Body of pancreas (tissue), 4 donors: Measurements from ENCODE around the gene ST8SIA4. TPM values are rescaled to one million over a fixed set of nuclear protein-coding genes. Genes with fewer than 3 reads are reported as not detected.

Source experiments
- ATAC-seq: fragments of 150-250 bp; one replicate; pipeline ENCODE4 v1.9.1; 2016
- DNase-seq, 4 donors: peaks; one replicate each; pipeline ENCODE4 v3.0.0-alpha.2; 2019
- H3K27ac ChIP-seq, 4 donors: fragments of 200-600 bp; sonication (generic); 1 replicate in 3 of 4; 2 replicates in 1 of 4; pipeline versions ENCODE4 v1.5.1 to v1.6.1; 2016 to 2019; ENCODE audit warnings: mild to moderate bottlenecking in 1 of 4, mixed read lengths in 1 of 4, moderate library complexity in 1 of 4
- H3K27me3 ChIP-seq, 2 donors: fragments of 200-600 bp; sonication (generic); one replicate each; pipeline ENCODE4 v1.6.0; 2016; ENCODE audit warnings: mild to moderate bottlenecking in 1 of 2
- H3K36me3 ChIP-seq, 2 donors: fragments of 200-600 bp; sonication (generic); replicated peaks in 1 of 2; 2 replicates each; pipeline ENCODE4 v1.5.1; 2016; ENCODE audit warnings: low read depth in 2 of 2; ENCODE audit not compliant: insufficient read depth in 1 of 2
- H3K4me1 ChIP-seq: fragments of 200-600 bp; sonication (generic); one replicate; pipeline ENCODE4 v1.6.0; 2016
- H3K4me3 ChIP-seq, 2 donors: fragments of 200-600 bp; sonication (generic); 1 replicate in 1 of 2; 2 replicates in 1 of 2; pipeline ENCODE4 v1.5.1; 2016 to 2019
- H3K9me3 ChIP-seq, 3 donors: fragments of 200-600 bp; sonication (generic); 1 replicate in 2 of 3; 2 replicates in 1 of 3; pipeline ENCODE4 v1.5.1; 2016
- POLR2A ChIP-seq, 3 donors: fragments of 450-650 bp; IDR thresholded peaks; one replicate each; pipeline ENCODE4 v1.6.1; 2016; ENCODE audit warnings: antibody characterized with exemption in 3 of 3, mild to moderate bottlenecking in 2 of 3
- WGBS, 2 donors: methylation state at CpG; one replicate each; pipeline ENCODE4 v1.1.5; 2017; 5-methylcytosine and 5-hydroxymethylcytosine counted together
- intact Hi-C: fragments of 100-400 bp; cut with DNase I; formaldehyde crosslinking; loops from one replicate; pipeline ENCODE4 v1.15.1; 2023
- total RNA-seq, 2 donors: library from RNA; depleted of rRNA; stranded (reverse); fragments of >200 nt; gene quantifications; one replicate each; pipeline ENCODE4 v1.1.0, GENCODE V29; 2016
- TF ChIP-seq, protein P1 (sequence below), 7 experiments: fragments of 450-650 bp in 4 of 7; fragments of 200-600 bp in 3 of 7; sonication (generic) in 3 of 7; IDR thresholded peaks; one replicate each; pipeline ENCODE4 v1.5.1; 2016 to 2019; ENCODE audit warnings: antibody characterized with exemption in 7 of 7

The ST8SIA4 gene
- total RNA-seq, 2 donors from 2014 or later: 0.66 to 2.1 TPM

DNA sequence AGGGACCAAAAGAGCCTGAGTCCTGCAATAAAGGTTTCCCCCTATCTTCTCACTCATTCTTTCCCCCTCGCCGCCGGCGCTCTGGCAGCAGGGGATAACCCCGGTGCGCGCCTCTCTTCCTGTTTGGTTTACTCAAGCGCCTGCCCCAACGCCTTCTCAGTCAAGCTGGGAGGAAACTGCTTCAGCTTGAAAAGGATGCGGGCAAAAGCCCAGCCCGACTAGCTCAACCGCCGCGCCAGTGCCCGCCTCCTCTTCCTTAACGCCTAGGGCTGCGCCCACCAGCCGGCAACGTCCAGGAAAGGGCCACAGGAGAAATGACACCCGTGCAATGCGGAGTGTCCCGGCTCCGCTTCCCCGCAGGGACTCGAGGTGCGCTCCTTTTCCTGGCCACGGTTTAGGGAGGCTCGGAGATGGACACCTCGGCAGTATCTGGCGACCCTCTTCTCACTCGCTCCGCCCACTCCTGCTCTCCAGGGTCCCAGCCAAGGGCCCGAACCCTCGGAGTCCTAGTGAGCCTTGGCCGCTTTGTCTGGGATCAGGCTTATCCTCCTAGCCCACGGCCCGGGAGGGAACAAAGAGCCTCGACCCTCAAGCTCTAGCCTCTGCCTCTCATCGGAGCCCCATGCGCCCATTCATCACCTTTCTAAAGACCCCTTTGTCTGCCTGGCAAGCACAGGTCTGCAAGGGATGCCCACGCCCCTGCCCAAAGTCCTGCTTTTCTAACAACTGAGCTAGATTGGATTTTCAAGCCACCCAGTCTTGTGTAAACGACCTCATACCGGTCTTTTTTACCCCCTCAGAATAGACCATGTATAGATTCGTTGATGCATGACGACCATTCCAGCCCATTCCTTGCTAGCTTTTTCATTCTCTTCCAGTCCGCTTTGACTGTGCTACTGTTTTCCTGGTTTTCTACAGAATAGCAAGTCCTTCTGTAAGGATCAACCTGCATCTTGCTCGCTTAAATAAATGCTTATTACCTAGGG lies 2.0 kb downstream of the ST8SIA4 start:
- Histone ChIP-seq H3K27me3 (no peaks in the 10 kb centered on the region), H3K4me3 (peak overlapping the region in 1 of 2 donors; percentile 18), H3K4me1 (peaks cover 20% of the 10 kb centered on the region), H3K27ac (peak overlapping the region in 2 of 4 donors; percentile 53 to 59), H3K9me3 (no peaks in the 10 kb centered on the region), H3K36me3 (no peaks in the 10 kb centered on the region)
- ATAC-seq (peak; percentile 43), DNase-seq (peak in 3 of 4 donors; percentile 37 to 66 (median 51))
- TF ChIP-seq, protein P1, sequence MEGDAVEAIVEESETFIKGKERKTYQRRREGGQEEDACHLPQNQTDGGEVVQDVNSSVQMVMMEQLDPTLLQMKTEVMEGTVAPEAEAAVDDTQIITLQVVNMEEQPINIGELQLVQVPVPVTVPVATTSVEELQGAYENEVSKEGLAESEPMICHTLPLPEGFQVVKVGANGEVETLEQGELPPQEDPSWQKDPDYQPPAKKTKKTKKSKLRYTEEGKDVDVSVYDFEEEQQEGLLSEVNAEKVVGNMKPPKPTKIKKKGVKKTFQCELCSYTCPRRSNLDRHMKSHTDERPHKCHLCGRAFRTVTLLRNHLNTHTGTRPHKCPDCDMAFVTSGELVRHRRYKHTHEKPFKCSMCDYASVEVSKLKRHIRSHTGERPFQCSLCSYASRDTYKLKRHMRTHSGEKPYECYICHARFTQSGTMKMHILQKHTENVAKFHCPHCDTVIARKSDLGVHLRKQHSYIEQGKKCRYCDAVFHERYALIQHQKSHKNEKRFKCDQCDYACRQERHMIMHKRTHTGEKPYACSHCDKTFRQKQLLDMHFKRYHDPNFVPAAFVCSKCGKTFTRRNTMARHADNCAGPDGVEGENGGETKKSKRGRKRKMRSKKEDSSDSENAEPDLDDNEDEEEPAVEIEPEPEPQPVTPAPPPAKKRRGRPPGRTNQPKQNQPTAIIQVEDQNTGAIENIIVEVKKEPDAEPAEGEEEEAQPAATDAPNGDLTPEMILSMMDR (IDR thresholded peaks at IDR 0.05): no peak
- TF ChIP-seq POLR2A (IDR thresholded peaks at IDR 0.05): peak in 2 of 3 donors; percentile 24 to 49
- intact Hi-C loops: no loop called here
- 2 to 3% methylated on average over 28 to 47 of the region's 47 CpGs for WGBS, 2 donors

DNA sequence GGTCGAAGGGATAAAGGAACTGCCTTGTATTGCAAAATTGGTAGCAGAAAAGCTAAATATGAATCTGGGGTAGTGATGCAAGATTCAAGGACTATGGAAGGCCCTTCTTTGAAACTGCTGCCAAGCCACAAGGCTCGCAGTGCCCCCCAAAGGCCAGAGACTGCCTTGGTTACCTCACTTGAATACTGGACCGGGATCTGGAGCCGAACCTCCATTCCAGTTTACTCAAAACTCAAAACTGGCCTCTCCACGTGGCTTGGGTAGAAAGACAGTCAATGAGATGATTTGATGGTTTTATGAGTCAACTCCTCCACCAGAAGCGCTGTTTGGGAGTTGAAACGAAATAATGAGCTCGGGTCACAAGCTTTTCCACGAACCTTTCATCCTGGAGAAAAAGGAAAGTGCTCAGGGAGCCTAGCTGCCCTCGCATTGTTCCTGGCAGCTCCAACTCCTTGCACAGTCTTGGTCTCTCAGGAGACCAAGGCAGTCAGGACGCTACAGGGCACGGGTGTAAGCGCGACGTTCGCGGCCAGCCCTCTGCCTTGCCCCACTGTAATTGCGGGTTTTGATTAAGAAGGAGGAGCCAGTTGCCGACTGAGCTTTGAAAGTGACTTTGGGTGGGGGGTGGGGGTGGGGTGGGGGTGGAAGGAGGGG lies 2.8 kb downstream of the ST8SIA4 start:
- Histone ChIP-seq H3K27me3 (no peaks in the 10 kb centered on the region), H3K27ac (peak overlapping the region in 1 of 4 donors; percentile 53), H3K9me3 (no peaks in the 10 kb centered on the region), H3K4me3 (no peak overlapping the region), H3K36me3 (no peaks in the 10 kb centered on the region), H3K4me1 (peaks cover 20% of the 10 kb centered on the region)
- intact Hi-C loops: no loop called here
- ATAC-seq (no peak), DNase-seq (peak in 2 of 4 donors; percentile 15 to 28)
- WGBS, 2 donors: 5 to 11% methylated on average over 10 to 19 of the region's 19 CpGs
- TF ChIP-seq, protein P1 (IDR thresholded peaks at IDR 0.05): peak in 1 of 7 experiments; percentile 16
- no peak for TF ChIP-seq POLR2A (IDR thresholded peaks at IDR 0.05)

DNA sequence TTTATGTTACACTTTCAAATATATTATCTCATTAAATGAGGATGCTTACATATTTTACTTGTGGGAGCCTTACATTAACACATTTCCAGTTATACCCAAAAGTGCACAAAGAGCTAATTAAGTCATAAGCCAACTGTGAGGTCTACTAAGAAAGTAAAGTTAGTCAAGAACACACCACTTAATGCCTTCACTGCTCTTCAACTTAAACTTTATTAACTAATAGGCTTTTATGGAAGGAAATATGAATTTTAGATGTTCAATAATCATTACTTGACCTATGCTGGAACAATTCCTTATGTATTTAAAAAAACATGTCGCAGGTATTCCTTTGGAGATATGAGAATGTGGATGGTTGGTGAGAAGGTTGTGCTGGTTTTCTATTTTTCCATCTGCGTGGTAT lies 3.4 kb downstream of the ST8SIA4 start:
- peaks cover 20% of the 10 kb centered on the region for H3K4me1 ChIP-seq
- no peaks in the 10 kb centered on the region for H3K27me3 ChIP-seq
- no peak overlapping the region for H3K4me3 ChIP-seq
- intact Hi-C loops: no loop called here
- ATAC-seq: no peak
- no peak for DNase-seq
- H3K36me3 ChIP-seq: no peaks in the 10 kb centered on the region
- no peak overlapping the region for H3K27ac ChIP-seq
- no peaks in the 10 kb centered on the region for H3K9me3 ChIP-seq
- WGBS, 2 donors: 85% methylated on average over 2 of the region's 2 CpGs
- TF ChIP-seq POLR2A (IDR thresholded peaks at IDR 0.05): no peak
- TF ChIP-seq, protein P1 (IDR thresholded peaks at IDR 0.05): no peak

DNA sequence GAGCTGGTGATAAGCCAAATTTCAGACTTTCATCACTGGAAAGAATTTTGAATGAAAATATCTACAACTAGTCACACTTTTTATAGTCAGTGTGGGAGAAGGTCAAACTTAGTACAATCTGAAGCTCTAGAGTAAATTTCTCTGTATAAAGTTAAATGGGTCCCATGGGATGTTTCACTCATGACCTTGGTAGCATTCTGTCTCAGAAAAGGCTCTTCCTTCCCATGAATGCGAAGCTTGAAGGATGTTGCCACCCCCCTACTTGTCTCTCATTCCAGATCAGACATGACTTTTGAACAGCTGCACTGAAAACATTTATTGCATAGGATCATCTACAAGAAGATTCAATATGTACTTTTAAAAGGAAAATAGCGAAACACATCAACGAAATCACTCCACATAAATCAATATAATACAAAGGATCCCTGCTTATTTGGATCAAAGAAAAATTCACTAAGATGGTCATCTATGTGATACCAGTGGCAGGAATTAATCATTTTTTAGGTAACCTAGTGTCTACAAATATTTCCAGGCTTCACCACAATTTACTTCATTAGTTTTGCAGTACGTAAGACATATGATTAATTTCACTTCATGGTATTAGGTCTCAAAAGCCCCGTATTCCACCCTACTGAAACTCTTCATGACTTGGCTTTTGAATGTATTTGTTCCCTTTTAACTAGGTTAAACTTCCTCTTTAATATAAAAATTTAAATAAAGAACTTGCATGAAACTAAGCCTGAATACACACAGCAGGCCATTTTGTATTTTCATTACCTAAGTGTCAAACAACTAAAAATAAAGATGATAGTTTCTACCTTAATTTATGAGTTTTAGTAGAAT lies 4.4 kb downstream of the ST8SIA4 start:
- Histone ChIP-seq H3K27me3 (no peaks in the 10 kb centered on the region), H3K36me3 (no peaks in the 10 kb centered on the region), H3K4me3 (no peak overlapping the region), H3K27ac (no peak overlapping the region), H3K9me3 (no peaks in the 10 kb centered on the region), H3K4me1 (peaks cover 20% of the 10 kb centered on the region)
- 54 to 73% methylated on average over 5 of the region's 5 CpGs for WGBS, 2 donors
- TF ChIP-seq, protein P1 (IDR thresholded peaks at IDR 0.05): no peak
- TF ChIP-seq POLR2A (IDR thresholded peaks at IDR 0.05): no peak
- ATAC-seq (no peak), DNase-seq (no peak)
- intact Hi-C loops: no loop called here
